Stimulated activated CD8-positive, alpha-beta memory T cell treated with anti-CD3 and anti-CD28 coated beads, Interleukin-12 subunit alpha, Interleukin-12 subunit beta, amount 100 ng/mL, for 4 hours (primary cell): Measurements from ENCODE around the gene THAP2.

Experiments
- DNase-seq: peaks from one replicate; pipeline ENCODE4 v3.0.0-alpha.2; 2020; ENCODE audit warnings: low read depth

The THAP2 gene

DNA sequence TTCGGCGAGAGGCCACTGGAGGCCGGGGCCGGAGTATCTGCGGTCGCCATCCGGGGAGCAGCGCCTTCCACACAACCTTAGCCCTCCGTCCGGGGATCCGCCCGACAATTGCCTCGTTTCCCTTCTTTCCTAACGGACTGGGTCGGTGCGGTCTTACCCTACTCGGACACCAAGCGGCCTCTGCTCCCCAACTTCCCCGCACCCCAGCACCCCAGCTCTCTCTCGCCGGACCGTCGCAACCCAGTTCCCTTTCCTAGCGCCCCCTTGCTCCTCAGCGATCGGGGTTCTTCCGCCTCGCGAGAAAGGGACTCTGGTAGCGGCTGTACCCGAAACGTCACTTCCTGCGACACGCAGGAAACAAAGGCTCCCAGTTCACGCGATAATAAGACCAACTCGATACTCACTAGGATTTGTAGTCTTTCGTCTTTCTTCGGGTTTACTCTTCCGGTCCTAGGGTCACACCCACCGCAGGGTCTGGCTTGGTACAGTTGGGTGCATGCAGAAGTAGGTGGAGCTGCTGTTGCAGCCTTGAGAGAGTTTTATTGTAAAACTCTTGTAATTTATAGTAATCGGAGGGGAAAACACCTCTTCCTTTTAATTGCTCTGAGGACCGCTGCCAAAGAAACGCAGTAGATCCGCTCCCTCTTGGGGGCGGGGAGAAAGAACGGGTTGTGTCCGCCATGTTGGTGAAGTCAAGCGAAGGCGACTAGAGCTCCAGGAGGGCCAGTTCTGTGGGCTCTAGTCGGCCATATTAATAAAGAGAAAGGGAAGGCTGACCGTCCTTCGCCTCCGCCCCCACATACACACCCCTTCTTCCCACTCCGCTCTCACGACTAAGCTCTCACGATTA lies at the start of gene THAP2, which contains the start of gene ZFC3H1:
THAP2 (plus strand) TSS at position 741 of the 850 bp plus-strand sequence. CDS start 209 bp downstream, outside the sequence.
ZFC3H1 (minus strand) TSS at position 288 of the 850 bp plus-strand sequence; CDS start at position 50, 238 bp downstream.
- peak; percentile 82 for DNase-seq

- DNase-seq: no peak
Measured at GRCh38 chr12:71621938-71622337, 42.2 kb upstream of the THAP2 start.

- no peak for DNase-seq
Measured at GRCh38 chr12:71625476-71625875, 38.6 kb upstream of the THAP2 start.

- DNase-seq: no peak
Measured at GRCh38 chr12:71626098-71626497, 38.0 kb upstream of the THAP2 start.

DNA sequence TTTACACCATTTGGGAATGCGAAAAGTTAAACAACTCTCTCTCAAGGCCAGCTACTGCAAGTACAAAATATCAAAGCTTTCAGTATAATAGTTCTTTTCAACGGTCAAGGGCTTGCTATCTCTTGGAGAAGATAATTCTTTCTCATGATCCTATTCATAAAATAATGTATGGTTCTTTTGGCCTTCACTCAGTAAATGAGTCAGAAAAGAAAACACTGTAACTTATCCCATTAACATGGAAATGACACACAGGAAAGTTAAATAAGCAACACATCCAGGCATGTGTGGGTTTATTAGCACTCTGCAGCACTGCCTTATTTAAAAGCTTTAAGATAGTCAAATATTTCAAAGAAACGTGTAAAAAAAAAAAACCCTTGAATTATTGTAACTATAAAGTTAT lies 37.3 kb upstream of the THAP2 start:
- DNase-seq: no peak

- DNase-seq: no peak
Measured at GRCh38 chr12:71627438-71628002, 36.6 kb upstream of the THAP2 start.

DNA sequence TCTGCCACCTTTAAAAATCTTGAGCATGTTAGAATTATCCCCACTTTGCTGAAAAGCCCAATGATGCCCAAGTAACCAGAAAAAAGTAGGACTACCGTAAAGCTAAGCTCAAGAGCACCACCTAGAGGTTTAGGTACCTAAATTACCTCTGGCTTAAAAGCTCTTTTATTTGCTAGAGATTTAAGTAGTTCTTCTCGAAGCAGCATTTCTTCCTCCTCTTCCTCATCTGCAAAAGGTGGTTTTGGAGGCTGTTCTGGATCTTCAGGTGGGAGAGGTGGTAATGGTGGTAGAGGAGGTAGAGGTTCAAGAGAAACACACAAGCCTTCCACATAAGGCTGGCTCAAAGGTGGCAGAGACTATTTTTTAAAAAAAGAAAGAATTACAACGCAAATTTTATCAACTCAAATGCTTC lies 27.4 kb upstream of the THAP2 start:
- DNase-seq: no peak

DNA sequence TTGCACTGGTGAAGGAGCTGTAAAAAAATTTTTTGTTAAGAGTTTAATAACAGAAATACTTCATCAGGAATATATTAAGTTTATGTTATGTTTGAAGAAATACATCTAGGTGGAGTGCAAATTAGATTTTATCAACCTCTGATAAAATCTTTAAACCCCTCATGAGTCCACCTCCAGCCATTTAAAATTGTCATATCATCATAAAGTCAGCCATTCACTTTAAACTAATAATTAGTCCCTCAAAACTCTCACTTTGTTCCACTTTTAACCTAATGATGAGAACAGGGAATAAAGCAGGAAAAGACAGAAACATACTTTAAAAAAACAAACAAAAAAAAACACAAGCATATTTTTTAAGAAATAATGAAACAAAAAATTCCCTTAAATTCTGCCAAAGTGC lies 25.6 kb upstream of the THAP2 start:
- no peak for DNase-seq

- DNase-seq: no peak
Measured at GRCh38 chr12:71639341-71639760, 24.8 kb upstream of the THAP2 start.

GRCh38 chr12:71640316-71640715 lies 23.8 kb upstream of the THAP2 start:
- no peak for DNase-seq

GRCh38 chr12:71641390-71641789 lies 22.7 kb upstream of the THAP2 start:
- no peak for DNase-seq

DNA sequence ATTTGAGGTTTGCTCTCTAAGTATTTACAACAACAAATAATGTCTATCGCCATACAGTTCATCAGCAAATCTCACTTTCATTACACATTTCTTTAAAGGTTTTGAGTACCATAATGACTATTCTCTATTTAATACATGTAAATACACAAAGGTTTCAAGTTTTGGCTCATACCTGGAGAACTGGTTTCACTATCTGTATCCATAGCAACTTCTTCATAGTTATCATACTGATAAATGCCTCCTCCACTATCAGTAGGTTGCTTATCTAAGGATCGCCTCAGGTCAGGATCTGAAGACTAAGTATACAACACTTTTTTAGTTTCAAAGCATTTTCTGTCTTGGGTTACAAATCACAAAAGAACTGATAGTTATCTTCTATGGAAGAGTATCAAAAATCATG lies 21.8 kb upstream of the THAP2 start:
- DNase-seq: no peak

- no peak for DNase-seq
Measured at GRCh38 chr12:71645268-71645667, 18.8 kb upstream of the THAP2 start.

GRCh38 chr12:71646512-71646911 lies 17.6 kb upstream of the THAP2 start:
- no peak for DNase-seq

DNA sequence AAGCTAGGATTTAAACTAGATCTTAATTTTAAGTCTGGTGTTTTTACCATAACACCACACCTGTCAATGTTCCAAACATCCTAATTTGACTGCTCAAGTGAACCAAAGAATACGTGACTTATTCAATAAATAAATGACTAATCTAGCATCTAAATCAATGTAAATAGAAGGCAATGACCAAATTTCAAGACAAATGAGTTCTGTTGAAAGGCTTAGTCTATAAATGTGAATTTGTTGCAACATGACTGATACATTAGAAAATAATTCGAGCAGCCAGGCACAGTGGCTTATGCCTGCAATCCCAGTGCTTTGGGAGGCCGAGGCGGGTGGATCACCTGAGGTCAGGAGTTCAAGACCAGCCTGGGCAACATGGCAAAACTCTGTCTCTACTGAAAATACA lies 15.6 kb upstream of the THAP2 start:
- no peak for DNase-seq

DNA sequence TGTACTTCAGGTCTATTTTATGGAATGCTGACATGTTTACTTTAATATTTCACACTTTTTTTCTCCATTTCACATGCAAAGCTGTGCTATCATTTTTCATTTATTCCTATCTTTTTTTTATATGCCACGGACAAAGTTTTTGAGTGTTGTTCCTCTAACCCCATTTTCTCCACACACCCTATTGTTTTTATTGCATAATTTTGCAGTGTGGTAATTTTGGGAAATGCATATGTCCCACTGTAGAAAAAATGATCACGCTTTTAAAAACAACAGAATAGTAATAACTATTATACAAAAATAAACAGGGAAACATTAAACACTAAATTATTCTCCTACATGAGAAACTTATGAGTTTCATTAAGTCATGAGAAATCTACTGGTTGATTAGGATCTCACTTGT lies 14.7 kb upstream of the THAP2 start:
- no peak for DNase-seq

GRCh38 chr12:71652656-71653055 lies 11.4 kb upstream of the THAP2 start:
- no peak for DNase-seq

DNA sequence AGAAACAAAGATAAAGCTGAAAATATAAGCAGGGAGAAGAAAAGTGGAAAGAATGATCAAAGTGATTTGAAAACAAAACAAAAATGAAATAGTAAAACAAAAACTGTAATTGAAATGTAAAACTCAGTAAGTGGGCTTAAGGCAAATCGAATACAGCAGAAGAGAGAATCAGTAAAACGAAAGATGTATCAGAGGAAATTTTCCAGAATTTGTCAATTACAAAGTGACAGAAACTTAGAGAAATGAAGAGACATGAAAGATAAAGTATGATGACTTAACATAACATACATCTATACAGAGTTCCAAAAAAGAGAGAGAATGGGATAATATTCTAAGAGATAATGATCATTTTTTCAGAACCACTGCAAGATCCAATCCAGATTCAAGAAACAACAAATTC lies 11.0 kb upstream of the THAP2 start:
- no peak for DNase-seq

DNA sequence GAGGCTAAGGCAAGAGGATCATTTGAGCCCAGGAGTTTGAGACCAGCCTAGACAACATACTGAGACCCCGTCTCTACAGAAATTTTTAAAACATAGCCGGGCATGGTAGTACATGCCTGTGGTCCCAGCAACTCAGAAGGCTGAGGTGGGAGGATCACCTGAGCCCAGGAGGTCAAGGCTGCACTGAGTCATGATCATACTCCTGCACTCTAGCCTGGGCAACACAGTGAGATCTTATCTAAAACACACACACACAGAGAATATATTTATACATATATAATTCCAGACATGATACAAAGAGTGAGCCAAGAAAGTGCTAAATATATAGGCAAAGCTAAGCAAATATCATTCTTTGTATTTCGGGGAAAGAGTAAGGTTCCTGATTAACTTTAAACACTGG lies 9.9 kb upstream of the THAP2 start:
- DNase-seq: no peak

DNA sequence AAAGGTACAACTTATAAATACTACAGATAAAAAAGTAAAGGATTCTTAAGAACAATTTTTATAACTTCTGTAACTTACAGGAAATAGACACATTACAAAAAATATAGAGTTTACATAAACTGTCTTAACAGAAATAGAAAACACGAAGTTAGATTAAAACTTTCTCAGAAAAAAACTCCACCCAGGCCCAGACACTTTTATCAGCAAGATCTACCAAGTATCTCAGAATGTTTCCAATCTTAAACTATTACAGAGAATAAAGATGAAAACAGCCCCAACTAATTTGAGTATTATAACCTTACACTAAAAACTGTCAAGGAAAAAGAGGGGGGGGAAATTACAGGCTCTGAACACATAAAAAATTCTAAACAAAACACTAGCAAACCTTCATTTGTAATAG lies 8.6 kb upstream of the THAP2 start:
- DNase-seq: no peak

GRCh38 chr12:71655907-71656306 lies 8.2 kb upstream of the THAP2 start:
- DNase-seq: no peak

DNA sequence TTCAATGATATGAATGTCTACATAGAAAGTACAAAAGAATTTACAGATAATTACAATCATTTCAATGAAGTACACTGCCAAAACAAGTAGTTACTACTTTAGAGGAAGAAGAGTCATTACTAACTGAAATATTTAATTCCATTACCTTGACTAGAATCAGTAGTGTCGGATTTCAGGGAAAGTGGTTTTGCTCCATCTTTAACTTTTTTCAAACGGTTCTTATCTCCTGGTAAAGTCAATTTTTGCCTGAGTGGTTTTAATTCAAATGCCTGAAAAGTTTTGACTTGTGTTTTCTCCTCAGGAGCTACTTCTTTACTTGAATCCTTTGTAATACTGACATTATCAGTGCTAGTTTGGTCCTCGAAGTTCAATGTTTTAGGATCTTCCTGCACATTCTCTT lies 7.4 kb upstream of the THAP2 start:
- no peak for DNase-seq

DNA sequence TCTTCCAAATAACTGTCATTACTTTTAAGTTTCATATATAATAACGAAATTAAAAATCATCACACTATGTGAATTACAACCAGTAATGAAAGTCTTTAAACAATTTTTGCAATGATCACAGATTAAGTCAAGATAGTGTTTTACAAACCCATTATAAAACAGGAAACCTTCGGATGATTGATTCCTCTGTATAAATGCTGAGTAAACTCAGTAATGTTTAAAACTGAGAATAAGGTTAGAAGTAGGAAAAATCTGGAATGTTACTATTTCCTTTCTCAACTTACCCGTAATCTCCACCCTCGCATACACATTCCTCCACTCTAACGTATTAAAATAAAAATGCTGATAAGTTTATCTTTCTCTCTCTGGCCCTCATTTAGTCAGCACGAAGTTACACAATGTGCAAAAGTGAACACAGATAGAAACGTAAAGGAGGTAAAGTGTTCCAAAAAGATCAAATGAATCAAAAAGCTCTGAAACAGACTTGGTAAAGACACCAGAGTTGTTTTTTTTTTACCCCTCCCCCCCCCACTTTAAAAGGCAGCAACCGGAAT lies 2.0 kb upstream of the THAP2 start:
- no peak for DNase-seq
